Activated T-cell treated with anti-CD3 and anti-CD28 coated beads for 48 hours (primary cell): ENCODE results near the gene VTI1A.
"Not testable (repeated sequence)": the region's sequence is repeated elsewhere in the genome, so short reads cannot be mapped to it uniquely, and the experiment has no call there.

Source experiments
- DNase-seq: peaks from one replicate; pipeline ENCODE4 v3.0.0-alpha.2; 2020; ENCODE audit warnings: low read depth

The VTI1A gene

GRCh38 chr10:112588225-112588990, 141.4 kb downstream of the VTI1A start:
- no peak for DNase-seq

- no peak for DNase-seq
Measured at GRCh38 chr10:112589081-112589480, 142.1 kb downstream of the VTI1A start.

GRCh38 chr10:112590786-112591185, 143.8 kb downstream of the VTI1A start:
- not testable (repeated sequence) for DNase-seq

GRCh38 chr10:112593023-112593422, 146.0 kb downstream of the VTI1A start:
- DNase-seq: no peak

GRCh38 chr10:112601214-112602090, 154.4 kb downstream of the VTI1A start:
- DNase-seq: no peak

- no peak for DNase-seq
Measured at GRCh38 chr10:112603062-112603461, 156.0 kb downstream of the VTI1A start.

GRCh38 chr10:112605063-112605462, 158.0 kb downstream of the VTI1A start:
- no peak for DNase-seq

GRCh38 chr10:112607506-112607905, 160.5 kb downstream of the VTI1A start:
- no peak for DNase-seq

GRCh38 chr10:112613620-112614019, 166.6 kb downstream of the VTI1A start:
- no peak for DNase-seq

- no peak for DNase-seq
Measured at GRCh38 chr10:112614072-112614471, 167.1 kb downstream of the VTI1A start.

GRCh38 chr10:112614586-112614985, 167.6 kb downstream of the VTI1A start:
- no peak for DNase-seq

- DNase-seq: no peak
Measured at GRCh38 chr10:112615269-112615668, 168.3 kb downstream of the VTI1A start.

GRCh38 chr10:112616647-112617046, 169.6 kb downstream of the VTI1A start:
- DNase-seq: no peak

GRCh38 chr10:112618814-112619213, 171.8 kb downstream of the VTI1A start:
- DNase-seq: no peak

GRCh38 chr10:112619556-112619955, 172.5 kb downstream of the VTI1A start:
- DNase-seq: no peak

GRCh38 chr10:112622786-112623185, 175.8 kb downstream of the VTI1A start:
- DNase-seq: no peak

- no peak for DNase-seq
Measured at GRCh38 chr10:112624546-112625048, 177.6 kb downstream of the VTI1A start.

- DNase-seq: no peak
Measured at GRCh38 chr10:112628951-112629609, 182.1 kb downstream of the VTI1A start.

GRCh38 chr10:112631501-112632400, 184.7 kb downstream of the VTI1A start:
- no peak for DNase-seq

GRCh38 chr10:112634096-112634830, 187.2 kb downstream of the VTI1A start:
- DNase-seq: no peak

GRCh38 chr10:112637901-112638300, 190.9 kb downstream of the VTI1A start:
- DNase-seq: no peak
